ENCODE results near the gene AMER2. TPM values are rescaled to one million over a fixed set of nuclear protein-coding genes. Genes with fewer than 3 reads are reported as not detected.

Gene AMER2
- total RNA-seq, 4 donors from 2014 or later: 0.05 to 0.32 (median 0.13) TPM; not detected in 1

DNA sequence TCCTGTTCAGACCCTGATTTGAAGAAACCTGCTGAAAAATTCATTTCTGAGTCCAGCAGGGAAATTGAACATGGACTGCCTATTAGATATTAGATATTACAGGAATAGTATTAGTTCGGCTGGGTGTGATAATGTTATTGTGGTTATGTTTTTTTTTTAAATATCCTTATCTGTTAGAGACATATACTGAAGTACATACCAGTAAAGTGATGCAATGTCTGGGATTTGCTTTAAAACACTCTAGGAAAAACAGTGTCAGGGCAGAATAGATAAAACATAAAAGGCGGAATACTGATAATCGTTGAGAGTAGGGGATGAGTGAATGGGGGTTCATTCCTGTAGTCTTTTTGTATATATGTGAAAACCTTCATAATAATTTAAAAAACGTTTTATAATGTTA lies 28.7 kb upstream of the AMER2 start:
- H3K27ac ChIP-seq: no peak overlapping the region
- DNase-seq (ENCODE audit: low spot score in 2 of 2): no peak
- H3K36me3 ChIP-seq: no peaks in the 10 kb centered on the region
- 74% methylated on average over 4 of the region's 4 CpGs for WGBS
- H3K9me3 ChIP-seq: no peaks in the 10 kb centered on the region
- H3K4me1 ChIP-seq: peaks cover 3% of the 10 kb centered on the region
- no peaks in the 10 kb centered on the region for H3K27me3 ChIP-seq
- TF ChIP-seq POLR2AphosphoS5 (IDR thresholded peaks at IDR 0.05) (no peak), POLR2A (IDR thresholded peaks at IDR 0.05) (no peak), EP300 (IDR thresholded peaks at IDR 0.05) (no peak)
- TF ChIP-seq, protein P1, sequence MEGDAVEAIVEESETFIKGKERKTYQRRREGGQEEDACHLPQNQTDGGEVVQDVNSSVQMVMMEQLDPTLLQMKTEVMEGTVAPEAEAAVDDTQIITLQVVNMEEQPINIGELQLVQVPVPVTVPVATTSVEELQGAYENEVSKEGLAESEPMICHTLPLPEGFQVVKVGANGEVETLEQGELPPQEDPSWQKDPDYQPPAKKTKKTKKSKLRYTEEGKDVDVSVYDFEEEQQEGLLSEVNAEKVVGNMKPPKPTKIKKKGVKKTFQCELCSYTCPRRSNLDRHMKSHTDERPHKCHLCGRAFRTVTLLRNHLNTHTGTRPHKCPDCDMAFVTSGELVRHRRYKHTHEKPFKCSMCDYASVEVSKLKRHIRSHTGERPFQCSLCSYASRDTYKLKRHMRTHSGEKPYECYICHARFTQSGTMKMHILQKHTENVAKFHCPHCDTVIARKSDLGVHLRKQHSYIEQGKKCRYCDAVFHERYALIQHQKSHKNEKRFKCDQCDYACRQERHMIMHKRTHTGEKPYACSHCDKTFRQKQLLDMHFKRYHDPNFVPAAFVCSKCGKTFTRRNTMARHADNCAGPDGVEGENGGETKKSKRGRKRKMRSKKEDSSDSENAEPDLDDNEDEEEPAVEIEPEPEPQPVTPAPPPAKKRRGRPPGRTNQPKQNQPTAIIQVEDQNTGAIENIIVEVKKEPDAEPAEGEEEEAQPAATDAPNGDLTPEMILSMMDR (IDR thresholded peaks at IDR 0.05): no peak
- no peak overlapping the region for H3K4me3 ChIP-seq

DNA sequence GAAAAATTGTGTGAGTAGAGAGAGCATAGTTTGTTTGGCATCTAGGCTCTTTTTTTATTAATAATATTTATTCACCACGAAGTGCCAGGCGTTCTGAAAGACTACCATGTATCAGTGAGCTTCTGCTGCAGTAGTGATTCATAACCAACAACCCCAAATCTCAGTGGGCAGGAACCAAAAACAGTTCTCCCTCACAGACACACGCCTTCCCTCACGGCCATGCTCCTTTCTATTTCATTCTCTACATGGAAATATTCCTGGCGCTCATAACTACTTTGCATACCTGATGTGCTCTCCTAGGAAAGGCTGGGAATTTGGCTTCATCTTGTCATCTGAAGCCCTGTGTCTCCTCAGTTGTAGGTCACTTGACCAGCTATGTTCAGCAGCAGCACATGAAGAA lies 26.6 kb upstream of the AMER2 start:
- Histone ChIP-seq H3K36me3 (no peaks in the 10 kb centered on the region), H3K4me1 (peaks cover 3% of the 10 kb centered on the region), H3K27me3 (no peaks in the 10 kb centered on the region), H3K4me3 (no peak overlapping the region), H3K27ac (no peak overlapping the region), H3K9me3 (no peaks in the 10 kb centered on the region)
- TF ChIP-seq, protein P1 (IDR thresholded peaks at IDR 0.05): no peak
- TF ChIP-seq POLR2A (IDR thresholded peaks at IDR 0.05): no peak
- 60% methylated on average over 5 of the region's 5 CpGs for WGBS
- DNase-seq (ENCODE audit: low spot score in 2 of 2): no peak

DNA sequence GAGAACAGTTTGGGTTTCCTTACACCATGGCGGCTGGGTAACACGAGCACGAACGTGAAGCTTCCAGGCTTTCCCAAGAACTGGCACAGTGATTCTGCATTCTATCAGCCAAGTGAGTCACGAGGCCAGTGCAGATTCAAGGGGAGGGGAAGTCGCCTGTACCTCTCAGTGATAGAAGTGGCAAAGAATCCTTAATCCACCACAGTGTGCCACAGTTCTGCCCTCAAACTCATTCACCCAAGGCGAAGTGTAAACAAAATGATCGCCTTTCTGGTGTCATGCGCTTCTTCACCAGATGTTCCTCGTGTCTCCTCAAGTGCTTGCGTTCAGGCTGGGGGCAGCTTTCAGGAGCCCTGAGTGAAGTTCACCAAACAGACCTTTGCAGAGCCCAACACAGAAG lies 24.9 kb upstream of the AMER2 start:
- H3K4me3 ChIP-seq: no peak overlapping the region
- DNase-seq (ENCODE audit: low spot score in 2 of 2): no peak
- H3K36me3 ChIP-seq: no peaks in the 10 kb centered on the region
- 87% methylated on average over 11 of the region's 11 CpGs for WGBS
- H3K9me3 ChIP-seq: no peaks in the 10 kb centered on the region
- H3K27ac ChIP-seq: no peak overlapping the region
- H3K4me1 ChIP-seq: peaks cover 3% of the 10 kb centered on the region
- TF ChIP-seq EP300 (IDR thresholded peaks at IDR 0.05): no peak
- TF ChIP-seq, protein P1 (IDR thresholded peaks at IDR 0.05): no peak
- TF ChIP-seq POLR2A (IDR thresholded peaks at IDR 0.05): no peak
- TF ChIP-seq POLR2AphosphoS5 (IDR thresholded peaks at IDR 0.05): no peak
- peaks cover 7% of the 10 kb centered on the region for H3K27me3 ChIP-seq

DNA sequence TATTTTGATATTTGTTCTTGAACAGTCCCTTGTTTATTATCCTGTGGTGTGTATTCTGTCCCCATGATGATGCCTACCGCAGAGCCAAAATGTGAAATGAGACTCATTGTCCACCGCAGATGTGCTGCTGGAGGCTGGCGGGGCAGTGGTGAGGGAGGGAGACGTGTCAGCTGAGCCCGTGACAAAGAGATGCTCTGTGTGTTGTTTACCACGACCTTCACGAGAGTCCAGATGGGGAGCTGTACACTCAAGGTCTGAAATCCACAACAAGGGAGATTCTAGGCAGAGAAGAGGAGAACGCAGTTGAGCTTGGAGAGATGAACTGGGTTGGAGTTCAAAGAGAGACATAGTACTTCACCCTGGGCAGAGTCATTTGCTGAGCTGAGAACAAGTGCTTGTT lies 20.8 kb upstream of the AMER2 start:
- no peaks in the 10 kb centered on the region for H3K9me3 ChIP-seq
- TF ChIP-seq POLR2AphosphoS5 (IDR thresholded peaks at IDR 0.05) (no peak), EP300 (IDR thresholded peaks at IDR 0.05) (no peak), POLR2A (IDR thresholded peaks at IDR 0.05) (no peak)
- TF ChIP-seq, protein P1 (IDR thresholded peaks at IDR 0.05): no peak
- H3K4me1 ChIP-seq: no peaks in the 10 kb centered on the region
- H3K36me3 ChIP-seq: no peaks in the 10 kb centered on the region
- H3K27ac ChIP-seq: no peak overlapping the region
- DNase-seq (ENCODE audit: low spot score in 2 of 2): peak in 1 of 2 donors; percentile 20
- 72% methylated on average over 8 of the region's 8 CpGs for WGBS
- H3K4me3 ChIP-seq: no peak overlapping the region
- H3K27me3 ChIP-seq: peaks cover 11% of the 10 kb centered on the region

DNA sequence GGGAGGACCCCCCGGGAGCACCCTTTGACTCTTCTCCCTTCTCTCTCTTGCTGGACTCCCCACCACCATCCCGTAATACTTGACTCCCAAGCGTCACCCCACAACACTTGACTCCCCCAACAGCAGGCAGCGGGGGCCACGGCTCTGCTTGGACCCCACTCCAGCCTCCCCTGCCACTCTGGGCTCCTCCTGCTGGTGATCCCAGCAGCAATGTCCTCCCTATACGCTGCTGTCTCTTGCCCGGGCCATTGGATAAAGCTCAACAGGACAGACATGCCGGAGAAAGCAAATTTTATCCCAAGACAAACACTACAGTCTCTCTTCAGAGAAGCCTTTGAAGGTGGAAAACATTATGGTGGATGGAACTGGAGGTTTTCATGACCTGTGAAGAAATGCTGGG lies 20.4 kb upstream of the AMER2 start:
- peaks cover 11% of the 10 kb centered on the region for H3K27me3 ChIP-seq
- TF ChIP-seq POLR2A (IDR thresholded peaks at IDR 0.05) (no peak), EP300 (IDR thresholded peaks at IDR 0.05) (no peak), POLR2AphosphoS5 (IDR thresholded peaks at IDR 0.05) (no peak)
- TF ChIP-seq, protein P1 (IDR thresholded peaks at IDR 0.05): no peak
- 92% methylated on average over 8 of the region's 8 CpGs for WGBS
- H3K4me3 ChIP-seq: no peak overlapping the region
- H3K4me1 ChIP-seq: no peaks in the 10 kb centered on the region
- no peaks in the 10 kb centered on the region for H3K9me3 ChIP-seq
- H3K36me3 ChIP-seq: no peaks in the 10 kb centered on the region
- peak in 1 of 2 donors; percentile 60 for DNase-seq (ENCODE audit: low spot score in 2 of 2)
- H3K27ac ChIP-seq: no peak overlapping the region
